GM19397 (cell line): Measurements from ENCODE around the gene SMNDC1.
"Not testable (repeated sequence)": the region's sequence is repeated elsewhere in the genome, so short reads cannot be mapped to it uniquely, and the experiment has no call there.

Experiments
- ATAC-seq: cut with Tn5 transposase; IDR thresholded peaks from one replicate; pipeline ENCODE4 v1.9.1; 2021; ENCODE audit warnings: mild to moderate bottlenecking, moderate library complexity; ENCODE audit not compliant: unreplicated experiment

Gene SMNDC1

DNA sequence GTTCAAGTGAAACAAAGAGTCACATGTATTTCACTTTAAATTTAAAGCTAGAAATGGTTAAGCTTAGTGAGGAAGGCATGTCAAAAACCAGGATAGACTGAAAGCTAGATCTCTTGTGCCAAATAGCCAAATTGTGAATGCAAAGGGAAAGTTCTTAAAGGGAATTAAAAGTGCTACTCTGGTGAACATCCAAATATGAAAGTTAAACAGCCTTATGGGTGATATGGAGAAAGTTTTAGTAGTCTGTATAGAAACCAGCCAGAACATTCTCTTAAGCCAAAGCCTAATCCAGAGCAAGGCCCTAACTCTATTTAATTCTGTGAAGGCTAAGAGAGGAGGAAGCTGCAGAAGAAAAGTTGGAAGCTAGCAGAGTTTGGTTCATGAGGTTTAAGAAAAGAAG lies 50.3 kb downstream of the SMNDC1 start:
- no peak for ATAC-seq

DNA sequence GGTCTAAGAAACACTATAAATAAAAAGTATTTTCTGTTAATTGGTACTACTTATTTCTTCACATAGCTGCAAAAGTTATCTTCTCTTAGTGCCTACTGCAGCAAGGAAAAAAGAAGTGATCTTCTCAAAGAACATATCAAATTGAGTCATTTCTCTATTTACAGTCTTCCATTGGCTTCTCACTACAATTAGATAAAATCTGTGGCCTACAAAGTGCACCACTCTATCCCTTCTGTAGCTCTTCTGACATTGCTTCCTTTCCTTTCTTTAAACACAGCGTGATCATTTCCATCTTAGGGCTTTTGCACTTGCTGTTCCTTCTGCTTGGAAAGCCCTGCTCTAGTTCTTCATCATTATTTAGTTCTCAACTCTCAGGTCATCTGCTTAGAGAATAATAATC lies 52.6 kb downstream of the SMNDC1 start:
- no peak for ATAC-seq

DNA sequence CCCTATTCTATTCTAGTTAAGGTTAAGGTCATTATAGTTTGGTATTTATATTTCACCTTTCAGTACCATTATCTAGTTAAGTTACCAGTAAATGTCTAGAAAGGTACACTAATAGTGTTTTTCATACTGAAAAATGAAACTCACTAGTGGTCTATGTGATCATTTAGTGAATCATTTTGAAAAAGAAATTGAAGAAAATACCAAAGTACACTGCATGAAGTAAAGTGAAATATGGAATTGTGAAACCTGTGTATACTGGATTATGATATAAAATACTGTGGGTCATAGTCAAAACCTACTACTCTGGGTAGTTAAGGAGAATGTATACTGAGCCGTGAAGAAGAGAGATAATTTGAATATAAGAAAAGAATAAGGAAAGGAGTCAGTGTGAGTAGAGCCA lies 53.3 kb downstream of the SMNDC1 start:
- ATAC-seq: peak; percentile 77

DNA sequence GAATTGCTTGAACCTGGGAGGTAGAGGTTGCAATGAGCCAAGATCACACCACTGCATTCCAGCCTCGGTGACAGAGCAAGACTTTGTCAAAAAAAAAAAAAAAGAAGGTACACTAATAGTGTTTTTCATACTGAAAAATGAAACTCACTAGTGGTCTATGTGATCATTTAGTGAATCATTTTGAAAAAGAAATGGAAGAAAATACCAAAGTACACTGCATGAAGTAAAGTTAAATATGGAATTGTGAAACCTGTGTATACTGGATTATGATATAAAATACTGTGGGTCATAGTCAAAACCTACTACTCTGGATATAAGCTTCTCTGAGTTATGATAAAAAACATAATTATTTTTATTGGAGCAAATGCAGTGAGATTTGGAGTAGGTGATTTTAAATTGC lies 55.2 kb downstream of the SMNDC1 start:
- not testable (repeated sequence) for ATAC-seq

DNA sequence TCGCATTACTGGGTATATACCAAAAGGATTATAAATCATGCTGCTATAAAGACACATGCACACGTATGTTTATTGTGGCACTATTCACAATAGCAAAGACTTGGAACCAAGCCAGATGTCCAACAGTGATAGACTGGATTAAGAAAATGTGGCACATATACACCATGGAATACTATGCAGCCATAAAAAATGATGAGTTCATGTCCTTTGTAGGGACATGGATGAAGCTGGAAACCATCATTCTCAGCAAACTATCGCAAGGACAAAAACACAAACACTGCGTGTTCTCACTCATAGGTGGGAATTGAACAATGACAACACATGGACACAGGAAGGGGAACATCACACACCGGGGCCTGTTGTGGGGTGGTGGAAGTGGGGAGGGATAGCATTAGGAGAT lies 56.9 kb downstream of the SMNDC1 start:
- not testable (repeated sequence) for ATAC-seq

DNA sequence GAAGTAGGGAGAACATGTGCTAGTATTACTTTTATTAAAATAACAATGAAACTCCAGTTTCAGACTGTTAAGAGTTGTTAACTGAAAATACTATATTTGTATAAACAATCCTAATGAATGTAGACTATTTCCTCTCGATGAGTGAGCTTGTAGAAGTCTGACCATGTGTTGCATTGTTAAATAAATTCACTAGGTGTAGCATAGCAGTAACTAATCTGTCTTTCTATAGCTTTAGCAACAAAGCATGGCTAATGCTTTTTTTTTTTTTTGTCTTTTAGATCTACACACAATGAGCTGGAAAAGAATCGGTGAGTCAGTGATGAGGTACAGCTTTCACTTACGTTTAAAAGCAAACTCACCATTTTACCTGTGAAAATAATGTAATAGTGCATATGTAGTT lies 60.2 kb downstream of the SMNDC1 start:
- ATAC-seq: no peak

DNA sequence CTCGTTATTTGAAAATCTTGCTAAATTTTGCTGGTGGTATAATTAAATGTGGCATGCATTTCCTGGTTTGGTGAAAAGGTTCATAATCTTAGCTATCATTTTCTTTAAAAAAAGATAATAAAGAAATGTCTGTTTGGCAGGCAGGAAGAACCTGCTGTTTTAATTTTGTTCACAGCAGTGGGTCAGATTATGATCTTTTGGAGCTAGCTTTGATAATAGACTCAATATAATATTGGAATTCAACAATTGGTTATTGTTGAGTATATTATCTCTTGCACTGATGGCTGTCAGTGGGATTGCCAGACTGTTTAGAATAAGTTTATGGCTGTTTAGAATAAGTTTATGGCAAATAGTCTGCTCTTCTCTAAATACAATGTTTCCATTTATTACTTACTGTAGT lies 62.2 kb downstream of the SMNDC1 start:
- ATAC-seq: no peak

DNA sequence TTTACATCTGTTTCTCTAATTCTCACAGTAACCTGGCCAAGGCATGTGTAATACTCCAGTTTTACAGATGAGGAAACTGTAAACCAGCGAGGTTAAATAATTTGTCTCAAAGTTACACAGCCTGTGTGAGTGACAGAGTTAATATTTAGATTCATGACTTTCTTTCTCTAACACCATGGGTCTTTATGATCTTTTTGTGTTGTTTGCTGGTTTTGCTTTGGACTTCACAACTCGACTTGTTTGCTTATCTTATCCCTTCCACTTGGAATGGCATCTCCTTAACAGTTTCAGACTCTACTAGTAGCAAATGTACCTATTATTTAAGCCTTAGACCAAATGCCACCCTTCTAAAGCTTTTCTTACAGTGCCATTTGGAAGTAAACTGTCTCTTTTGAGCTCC lies 62.9 kb downstream of the SMNDC1 start:
- no peak for ATAC-seq

DNA sequence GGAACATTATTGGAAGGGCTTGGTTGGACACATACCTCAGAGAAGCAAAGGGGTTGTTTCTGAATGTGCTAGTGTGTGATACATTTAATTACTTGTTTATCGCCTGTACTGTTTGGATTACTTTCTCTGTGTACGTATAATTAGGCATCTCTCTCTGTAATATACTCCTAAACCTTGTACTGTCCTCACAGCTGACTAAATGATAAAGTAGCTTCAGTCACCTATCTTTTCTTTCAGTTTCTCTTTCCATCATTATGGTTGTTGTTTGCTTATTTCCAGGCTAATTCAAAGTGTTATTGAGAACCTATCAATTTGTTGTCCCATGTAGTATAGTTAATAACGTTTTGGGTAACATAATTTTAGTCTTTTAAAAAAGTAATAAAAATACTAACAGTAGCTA lies 63.3 kb downstream of the SMNDC1 start:
- no peak for ATAC-seq
